ENCODE data around the gene EEF1G.
"Not testable (repeated sequence)": the region's sequence is repeated elsewhere in the genome, so short reads cannot be mapped to it uniquely, and the experiment has no call there.

The EEF1G gene

DNA sequence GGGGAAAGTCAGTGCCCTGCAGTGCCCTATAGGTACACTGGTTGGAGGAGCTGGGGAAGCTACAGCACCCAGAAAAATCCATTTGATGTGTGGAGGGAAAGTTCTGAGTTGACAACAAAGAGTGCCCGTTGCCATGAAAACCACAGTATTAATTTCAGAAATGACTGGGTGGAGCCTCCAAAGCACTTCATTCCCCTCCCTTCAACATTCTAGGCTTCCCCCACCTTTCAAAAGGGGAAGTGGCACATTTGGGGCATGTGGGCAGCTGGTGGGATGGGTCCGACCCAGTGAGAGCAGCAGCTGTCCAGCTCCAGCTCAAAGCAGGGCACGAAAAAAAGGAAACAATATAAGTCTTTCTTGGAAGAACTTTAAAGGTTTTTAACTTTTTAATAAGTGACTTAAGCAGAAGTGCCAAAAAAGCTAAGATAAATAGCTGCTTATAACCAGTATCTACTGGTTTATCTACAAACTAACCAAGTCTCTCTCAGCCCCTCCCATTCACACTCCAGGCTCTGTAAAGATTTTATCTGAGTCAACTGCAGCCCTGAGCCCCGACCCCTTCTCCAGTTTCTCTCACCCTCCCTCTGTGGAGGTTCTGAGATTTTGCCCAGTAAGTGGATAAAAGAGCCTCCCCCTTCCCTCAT is 18.1 kb downstream of the EEF1G start:
- DNase-seq, result no peak

DNA sequence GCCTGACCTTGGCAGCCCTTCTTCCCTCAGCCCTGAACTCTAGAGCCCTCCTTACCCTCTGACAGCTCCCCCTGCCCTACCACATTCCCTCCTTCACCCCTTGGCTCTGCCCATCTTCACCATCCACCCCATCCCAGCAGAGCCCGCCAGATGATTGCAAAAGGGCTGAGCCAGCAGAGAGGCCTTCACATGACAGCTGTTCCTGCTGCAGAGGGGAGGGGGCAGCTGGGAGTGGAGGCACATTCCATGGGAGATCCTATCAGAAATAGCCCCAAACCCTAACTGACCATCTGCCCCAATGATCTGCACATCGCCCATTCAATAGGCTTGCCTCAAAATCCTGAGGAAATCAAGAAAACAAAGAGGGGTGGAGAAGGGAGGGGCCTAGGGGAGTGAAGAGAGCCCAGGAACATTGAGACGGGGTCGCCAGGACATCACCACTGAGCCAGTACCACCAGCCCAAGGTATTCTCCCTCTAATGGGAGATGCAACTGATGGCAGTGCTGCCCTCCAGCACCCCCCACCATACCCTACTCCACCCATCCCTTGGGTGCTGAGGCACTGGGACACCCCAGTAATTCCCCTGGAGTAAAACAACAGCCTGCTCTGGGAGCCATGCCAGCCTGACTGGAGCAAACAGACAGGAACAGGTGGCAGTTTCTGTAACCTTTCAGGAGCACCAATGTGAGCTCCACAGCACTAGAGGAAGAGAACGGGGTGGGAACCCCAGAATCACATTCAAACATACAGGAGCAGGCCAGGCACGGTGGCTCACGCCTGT is 19.1 kb downstream of the EEF1G start:
- DNase-seq, result no peak

DNA sequence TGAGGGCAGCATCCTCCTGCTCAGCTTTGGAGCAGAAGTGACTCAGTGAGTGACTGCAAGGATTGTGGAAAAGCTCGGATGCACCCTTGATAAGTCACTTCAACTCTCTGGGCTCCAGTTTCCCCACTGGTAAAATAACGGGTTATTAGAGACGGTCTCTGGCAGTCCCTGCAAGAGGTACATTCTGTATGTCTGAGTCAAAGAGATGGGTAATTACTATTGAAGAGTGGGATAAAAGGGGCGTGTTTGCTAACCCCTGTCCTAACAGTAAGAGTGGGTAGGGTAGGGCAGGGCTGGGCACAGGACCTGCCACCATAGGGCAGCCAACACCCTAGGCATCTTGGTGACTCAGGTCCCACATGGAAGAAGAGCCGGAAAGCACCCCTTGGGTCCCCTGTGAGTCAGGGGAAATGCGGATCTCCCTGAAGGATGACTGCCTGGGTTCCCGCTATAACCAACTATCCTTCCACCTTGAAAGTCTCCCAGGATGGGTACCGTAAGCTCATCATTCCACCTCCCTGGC is 19.8 kb downstream of the EEF1G start:
- no peak for DNase-seq

DNA sequence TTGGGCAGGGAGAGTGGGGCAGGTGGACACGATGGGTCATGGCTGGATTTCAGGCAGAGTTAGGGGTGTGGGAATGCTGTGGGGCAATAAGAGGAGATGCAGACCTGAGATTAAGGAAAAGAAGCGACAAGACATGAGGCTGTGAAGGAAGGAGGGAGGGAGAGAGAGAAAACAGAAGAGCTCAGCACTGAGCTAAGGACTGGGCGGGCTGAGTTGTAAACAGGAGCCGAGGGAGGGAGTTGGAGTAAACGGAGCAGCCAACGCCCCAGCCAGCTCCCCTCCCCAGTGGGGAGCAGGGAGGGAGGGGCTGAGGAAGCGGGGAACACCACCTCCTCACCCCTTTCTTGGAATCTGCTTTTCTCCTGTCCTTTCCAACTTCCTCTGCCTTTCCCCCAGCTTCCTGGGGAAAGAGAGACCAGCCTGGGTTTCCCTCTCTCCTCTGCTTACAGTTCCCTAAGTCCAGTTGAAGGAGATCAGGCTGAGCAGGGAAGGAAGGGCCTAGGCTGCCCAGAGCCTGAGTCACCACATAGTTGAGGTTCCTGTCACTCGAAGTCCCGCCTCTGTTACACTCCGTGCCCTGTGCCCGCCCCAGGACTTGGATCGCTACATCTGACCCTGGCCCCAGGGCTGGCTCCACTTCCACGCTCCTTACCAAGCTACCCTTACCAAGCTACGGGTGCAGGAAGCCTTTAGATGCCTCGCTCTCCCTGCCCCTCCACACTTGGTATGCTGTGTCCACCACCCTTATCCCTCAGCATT is 20.4 kb downstream of the EEF1G start:
- DNase-seq, result peak; percentile 82

DNA sequence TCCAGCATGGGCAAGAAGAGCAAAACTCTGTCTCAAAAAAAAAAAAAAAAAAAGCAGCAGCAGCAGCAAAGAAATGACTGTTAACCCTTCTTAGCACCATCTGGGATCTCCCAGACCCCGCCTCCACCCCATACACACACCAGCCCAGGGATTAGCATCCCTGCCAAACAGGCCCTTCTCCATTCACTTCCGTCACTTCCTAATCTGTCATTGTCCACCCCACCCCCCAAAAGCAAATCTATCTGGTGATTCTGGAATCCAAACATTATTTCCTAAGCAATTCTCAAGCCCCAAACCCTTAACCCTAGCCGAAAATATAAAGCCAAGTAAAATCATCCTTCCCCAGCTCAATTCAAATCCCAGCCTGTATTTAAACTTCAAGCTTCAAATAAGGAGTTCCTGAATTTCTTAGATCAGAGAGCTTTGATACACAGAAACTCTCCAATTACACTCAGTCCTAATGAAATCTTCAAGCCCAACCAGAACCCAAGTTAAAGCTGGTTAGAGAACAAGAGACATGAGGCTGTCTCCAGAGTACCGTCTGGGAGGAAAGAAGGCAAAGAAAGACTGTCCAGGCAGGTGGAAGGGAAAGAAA is 21.1 kb downstream of the EEF1G start:
- DNase-seq, result no peak

DNA sequence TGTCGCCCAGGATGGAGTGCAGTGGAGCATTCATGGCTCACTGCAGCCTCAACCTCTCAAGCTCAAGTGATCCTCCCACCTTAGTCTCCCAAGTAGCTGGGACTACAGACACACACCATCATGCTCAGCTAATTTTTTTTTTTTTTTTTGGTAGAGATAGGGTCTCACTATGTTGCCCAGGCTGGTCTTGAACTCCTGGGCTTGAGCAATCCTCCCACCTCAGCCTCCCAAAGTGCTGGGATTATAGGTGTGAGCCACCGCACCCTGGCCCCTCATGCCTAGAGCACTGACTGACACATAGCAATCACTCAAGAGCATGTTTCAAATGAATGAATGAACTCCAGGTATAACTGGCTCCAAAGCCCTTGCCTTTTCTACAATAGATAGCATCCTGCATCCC is 23.2 kb downstream of the EEF1G start:
- not testable (repeated sequence) for DNase-seq

DNA sequence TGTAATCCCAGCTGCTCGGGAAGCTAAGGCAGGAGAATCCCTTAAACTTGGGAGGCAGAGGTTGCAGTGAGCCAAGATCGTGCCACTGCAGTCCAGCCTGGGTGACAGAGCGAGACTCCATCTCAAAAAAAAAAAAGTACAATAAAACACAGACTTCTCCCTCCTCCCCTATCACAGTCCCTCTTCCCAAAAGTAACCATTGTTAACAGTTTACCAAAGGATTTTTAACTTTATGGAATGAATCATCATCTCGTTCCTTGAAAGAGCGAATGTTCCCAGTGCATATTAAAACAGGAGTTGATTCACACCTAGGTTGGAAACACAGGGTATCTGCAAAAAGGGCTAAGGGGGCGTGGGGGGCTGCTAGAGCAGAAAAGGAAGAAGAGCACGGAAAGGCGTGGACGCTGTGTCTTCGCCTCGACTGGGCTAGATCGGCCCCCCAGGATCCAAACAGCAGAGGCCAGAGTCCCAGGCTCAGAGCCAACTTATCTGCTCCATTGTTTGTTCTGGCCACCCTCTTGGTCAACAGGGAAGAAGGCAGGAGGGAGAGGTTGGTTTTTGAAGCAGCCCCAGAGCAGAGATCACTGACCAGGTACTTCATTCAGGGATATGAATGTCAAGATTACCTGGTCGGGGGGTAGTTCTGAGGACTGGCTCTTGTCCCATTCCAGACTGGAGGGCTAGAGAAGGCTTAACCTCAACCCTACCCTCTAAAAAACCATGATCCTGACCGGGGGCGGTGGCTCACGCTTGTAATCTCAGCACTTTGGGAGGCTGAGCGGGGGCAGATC is 25.0 kb downstream of the EEF1G start:
- DNase-seq, result no peak

DNA sequence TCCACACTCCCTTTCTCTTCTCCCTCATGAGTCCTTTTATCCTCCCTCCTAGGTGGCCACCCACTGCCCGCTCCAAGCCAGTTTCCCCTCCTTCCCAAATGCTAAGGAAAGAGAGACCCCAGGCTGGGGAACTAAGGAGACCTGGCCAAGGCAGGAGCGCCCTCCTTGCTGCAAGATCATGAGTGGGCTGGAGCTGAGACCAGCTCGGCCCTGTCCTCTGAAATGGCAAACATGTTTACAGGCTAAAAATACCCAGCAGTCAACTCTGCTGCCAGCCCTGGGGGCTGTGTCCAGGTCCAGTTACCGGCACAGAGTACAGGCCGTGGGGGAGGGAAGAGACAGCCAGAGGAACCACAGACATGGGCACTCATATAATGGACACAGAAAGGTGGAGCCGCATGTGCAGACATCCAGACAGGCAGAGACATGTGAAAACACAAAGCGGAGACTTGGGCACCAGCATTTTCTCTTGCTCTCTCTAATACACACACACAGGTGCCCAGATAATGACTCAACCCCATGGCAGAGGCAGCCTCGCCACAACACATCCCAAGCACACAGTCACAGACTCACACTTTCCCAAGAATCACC is 25.9 kb downstream of the EEF1G start:
- peak; percentile 55 for DNase-seq

DNA sequence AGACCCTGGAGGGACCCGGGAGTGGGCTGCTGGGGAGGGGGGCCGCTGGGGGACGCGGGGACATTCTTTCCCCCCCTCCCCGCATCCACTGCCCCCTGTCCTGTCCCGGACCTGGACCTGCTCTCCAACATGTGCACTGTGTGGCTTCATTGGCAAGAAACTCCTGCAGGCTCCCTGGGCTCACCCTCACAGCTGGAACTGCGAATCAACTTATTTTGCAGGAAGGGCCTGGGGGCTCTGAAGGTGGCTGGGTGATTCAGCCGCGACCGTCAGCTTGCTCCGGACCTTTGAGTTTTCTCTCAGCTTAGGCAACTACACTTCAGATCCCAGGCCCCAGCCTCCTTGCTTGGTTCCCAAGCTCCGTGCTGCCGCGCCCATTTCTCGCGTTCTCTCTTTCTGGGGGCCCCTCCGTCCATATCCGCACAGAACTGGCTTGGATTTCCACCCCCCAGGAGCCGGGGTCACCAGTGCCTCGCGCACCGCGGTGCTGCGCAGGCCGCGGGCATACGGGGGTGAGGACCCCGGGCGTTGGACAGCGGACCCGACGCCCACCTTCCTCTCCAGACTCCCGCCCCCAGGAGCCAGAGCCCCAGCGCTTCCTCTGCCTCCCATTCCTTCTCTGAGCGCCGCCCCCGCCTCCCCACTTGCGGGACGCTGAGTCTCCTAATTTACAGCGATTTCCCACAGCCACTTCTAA is 26.6 kb downstream of the EEF1G start:
- peak; percentile 77 for DNase-seq

DNA sequence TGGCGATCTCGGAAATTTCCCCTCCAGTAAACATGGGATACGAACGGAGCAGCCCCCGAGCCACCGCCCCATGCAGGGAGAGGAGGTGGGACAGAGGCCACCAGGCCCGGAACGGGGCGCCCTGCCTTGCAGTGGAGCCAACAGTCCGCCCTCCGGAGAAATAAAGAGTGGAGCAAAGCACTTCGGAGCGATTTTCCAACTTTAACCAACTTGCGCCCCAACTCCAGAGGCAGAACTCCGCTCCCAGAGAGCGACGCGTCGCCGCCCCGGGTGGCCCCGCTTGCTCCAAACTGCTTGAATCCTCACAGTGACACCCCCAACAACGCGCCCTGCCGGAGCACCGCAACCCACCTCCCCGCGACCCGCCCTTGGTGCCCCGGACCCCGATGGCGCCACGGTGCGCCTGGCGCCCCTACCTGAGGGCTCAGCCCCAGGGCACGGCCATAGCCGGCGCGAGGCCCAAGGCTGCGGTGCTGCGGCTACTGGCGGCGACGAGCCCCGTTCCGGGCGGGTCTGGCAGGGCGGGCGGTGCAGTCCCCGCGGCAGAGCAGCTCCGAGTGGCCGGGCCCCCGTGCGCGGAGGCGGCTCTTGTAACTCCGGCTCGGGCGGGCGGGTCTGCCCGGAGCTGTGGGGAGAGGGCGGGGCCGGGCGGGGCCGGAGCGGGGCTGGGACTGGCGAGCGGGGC is 27.3 kb downstream of the EEF1G start, which contains the start of gene AHNAK:
Gene AHNAK, minus strand, starts transcription at position 563 of the 685 bp plus-strand sequence. CDS start 10,708 bp downstream, outside the sequence.
- peak; percentile 89 for DNase-seq

DNA sequence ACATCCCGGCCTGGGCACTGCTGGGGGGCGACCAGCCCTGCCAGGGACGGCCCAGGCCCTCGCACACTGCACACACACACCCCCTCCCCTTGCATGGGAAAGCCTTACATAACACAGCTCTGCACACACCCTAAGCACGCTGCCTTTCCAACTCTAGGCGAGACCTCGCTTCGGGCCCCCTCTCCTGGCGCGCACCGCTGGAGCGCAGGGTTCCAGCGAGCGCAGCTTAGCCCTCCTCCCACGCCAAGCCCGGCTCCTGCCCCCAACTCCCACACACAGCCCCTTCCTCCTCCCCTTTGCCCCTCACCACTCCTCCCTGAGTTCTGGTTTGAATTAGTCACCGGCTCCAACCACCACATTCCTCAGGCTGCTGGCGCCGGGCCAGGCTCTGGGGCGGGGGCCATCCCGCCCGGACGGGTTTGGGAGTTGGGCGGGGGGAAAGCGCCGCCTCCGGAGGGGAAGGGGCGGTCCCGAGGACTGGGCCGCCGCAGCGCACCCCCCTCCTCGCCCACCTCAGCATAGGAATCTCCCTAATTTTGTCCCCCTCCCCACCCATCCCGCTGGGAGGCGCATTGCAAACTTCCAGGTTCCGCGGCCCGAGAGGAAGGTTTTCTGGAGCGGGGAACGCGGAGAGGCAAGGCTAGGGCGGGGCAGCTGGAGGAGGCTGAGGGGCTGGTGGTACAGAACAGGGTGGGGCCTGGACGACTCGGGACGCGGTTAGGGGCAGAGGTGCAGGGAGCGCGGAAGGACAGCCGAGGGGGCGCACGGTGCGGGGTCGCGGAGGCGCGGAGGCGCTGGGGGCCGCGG is 28.1 kb downstream of the EEF1G start:
- DNase-seq, result peak; percentile 91

DNA sequence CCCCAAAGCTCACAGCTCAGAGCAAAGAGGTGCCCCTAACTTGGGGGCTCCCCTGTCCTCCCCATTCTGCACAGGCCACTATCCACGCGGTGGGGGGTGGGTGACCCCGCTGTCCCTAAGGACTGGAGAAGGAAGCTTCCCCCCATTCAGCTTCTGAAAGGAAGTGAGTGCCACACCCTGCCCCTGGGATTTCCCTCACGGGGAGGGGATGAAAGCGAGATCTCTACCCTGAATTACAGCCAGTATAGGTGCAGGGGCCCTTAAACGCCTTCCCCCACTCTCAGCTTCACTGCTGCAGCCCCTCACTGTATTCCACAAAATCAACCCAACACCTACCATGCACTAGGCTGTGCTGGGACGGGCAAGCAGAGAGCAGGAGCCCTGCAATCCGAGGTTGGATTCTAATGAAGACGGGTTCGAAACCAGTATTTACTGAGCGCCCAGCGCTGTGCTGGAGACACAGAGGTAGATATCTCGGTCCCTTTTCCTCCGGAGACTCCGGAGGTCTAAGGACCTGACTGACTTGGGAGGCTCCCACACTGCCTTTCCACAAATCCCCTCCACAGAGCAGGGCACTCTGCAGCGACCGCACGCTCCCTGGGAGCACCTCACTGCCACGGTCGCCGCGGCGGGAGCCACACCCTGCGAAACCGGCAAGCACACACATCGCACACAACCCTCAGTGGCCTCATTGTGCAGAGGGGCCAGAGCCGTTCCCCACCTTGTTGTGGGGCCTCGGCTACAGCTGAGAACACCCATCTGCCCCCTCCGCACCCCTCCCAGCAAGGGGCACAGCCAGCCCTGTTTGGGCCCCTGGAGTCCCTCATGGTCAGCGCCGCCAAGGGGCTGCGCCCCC is 28.9 kb downstream of the EEF1G start:
- no peak for DNase-seq

DNA sequence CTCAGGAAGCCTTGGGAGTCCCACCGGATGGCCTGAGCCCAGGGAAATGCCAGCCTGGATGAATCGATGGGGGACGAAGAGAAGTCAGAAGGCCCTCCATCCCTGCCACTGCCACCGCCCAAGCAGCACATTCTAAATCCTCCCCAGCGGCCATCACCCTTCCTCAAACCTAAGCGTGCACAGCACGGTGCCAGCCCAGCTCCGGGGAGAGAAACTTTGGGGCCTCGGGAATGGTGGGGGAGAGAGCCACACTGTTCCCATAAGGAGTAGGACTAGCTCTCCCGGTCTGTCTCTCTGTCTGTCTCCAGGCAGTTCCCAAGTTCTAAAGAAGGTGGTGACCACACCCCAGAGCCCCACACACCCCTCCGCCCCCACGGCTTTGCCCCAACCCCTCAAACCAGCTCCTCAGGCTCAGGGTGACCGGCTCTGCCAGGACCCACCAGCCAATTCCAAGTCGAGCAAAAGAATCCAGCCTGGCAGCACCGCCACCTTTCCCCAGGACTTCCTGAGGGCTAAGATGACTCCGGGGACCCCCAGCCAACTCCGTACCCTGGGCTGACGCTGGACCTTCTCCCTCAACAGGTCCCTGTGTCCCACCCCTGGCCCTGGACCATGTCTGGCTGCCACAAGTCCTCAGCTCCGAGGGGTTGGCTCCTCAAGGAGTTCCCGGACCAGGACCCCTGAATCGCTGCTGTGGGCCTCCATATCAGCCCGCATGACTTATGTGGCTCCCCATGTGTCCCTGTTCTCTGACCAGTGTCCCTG is 29.8 kb downstream of the EEF1G start:
- no peak for DNase-seq

DNA sequence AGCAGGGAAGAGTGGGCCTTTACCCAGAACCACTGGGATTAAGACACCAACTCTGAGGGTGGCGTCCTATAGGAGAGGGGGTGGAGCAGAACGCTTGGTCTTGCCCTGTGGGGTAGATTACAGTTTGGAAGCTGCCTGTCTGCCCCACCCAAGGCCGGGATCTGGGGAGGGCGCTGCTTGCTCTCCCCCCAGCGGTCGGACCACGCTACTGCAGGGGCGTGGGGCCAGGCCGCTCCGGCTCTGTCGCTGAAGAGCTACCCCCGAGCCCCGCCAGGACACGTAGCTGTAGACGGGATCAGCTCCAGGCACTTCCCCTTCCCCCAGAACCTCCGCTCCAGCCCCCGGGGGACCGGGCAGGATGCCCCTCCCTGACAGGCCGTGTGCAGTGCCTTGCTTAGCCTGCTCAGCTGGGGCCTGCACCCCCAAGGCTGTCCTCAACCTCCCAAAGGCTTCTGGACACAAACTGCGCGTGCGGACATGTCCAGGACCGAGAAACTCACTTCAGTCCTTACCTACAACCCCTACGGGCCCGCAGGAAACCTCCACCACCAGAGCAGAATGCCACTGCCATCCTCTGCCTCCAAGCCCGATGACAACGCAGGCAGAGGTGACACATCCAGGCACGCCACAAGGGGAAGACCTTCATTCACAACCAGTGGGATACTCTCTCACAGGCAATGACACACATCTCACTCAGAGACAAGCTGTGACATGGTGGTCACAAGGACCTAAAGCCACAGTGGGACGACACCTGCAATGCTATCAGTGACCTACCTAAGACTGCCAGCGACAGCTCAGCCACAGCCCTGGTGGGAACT is 30.7 kb downstream of the EEF1G start:
- peak; percentile 80 for DNase-seq

DNA sequence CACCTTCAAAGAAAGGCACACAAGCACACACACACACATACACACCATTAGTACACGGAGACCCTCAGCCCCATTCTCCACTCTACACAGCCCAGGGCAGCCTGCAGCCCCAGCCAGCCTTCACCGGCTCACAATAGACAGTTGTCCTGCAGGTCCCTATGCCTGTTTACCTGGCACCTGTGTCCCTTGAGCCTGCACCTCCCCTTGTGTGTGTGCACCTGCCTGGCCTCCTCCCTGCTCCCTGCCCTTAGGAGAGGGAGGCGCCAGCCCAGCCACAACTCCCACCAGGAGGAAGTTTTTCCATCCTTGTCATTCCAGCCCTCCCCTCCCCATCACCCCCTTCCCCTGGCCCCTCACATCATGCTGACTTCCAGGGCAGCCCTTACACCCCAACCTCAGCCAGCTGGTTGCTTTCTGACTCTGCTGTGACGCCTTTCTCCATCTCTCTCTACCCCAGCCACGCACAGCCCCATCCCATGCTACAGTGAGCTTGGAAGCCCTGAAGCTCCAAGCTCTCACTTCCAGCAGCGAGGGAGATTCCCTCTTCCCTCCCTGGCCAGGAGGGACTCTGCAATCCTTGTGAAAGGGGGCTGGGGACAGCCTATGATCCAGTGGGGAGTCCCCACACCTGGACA is 31.5 kb downstream of the EEF1G start:
- no peak for DNase-seq

All from right kidney (tissue), 1 donor.